Keratinocyte (primary cell): ENCODE data around the gene PSMD6. TPM values are rescaled to one million over a fixed set of nuclear protein-coding genes. Genes with fewer than 3 reads are reported as not detected.

ENCODE experiments used
- DNase-seq: peaks from one replicate; pipeline ENCODE4 v3.0.0-alpha.2; 2011; ENCODE audit warnings: low read depth, missing footprints, low spot score
- FAIRE-seq: peaks from 2 replicates; lab custom pipeline; 2011; peaks lifted over from hg19 to GRCh38; lab: Jason Lieb, UNC
- H2AFZ ChIP-seq: 2 replicates; pipeline ENCODE4 v1.6.0; 2012; ENCODE audit warnings: low read length, control low read depth, inconsistent platforms; ENCODE audit not compliant: control insufficient read depth
- H3K27ac ChIP-seq: 2 replicates; pipeline ENCODE4 v1.5.1; 2011; ENCODE audit warnings: low read length; ENCODE audit not compliant: control insufficient read depth, insufficient read depth
- H3K27me3 ChIP-seq: 3 replicates; pipeline ENCODE4 v1.6.0; 2011; ENCODE audit warnings: low read length; ENCODE audit not compliant: control insufficient read depth, insufficient read depth; ENCODE audit errors: extremely low read depth
- H3K36me3 ChIP-seq, 2 experiments: 2 replicates in 1 of 2; 3 replicates in 1 of 2; pipeline ENCODE4 v1.5.1; 2011; ENCODE audit warnings: low read length in 2 of 2, mild to moderate bottlenecking in 1 of 2; ENCODE audit not compliant: control insufficient read depth in 2 of 2, insufficient read depth in 2 of 2; ENCODE audit errors: extremely low read depth in 1 of 2
- H3K4me1 ChIP-seq: 3 replicates; pipeline ENCODE4 v1.5.1; 2011; ENCODE audit warnings: low read length; ENCODE audit not compliant: control insufficient read depth, insufficient read depth; ENCODE audit errors: extremely low read depth
- H3K4me2 ChIP-seq: 3 replicates; pipeline ENCODE4 v1.6.0; 2011; ENCODE audit warnings: low read depth, low read length; ENCODE audit not compliant: control insufficient read depth, insufficient read depth; ENCODE audit errors: extremely low read depth
- H3K4me3 ChIP-seq, 3 experiments: fragments of 200-600 bp in 1 of 3; sonication (generic) in 1 of 3; 2 replicates in 2 of 3; 3 replicates in 1 of 3; pipeline ENCODE4 v1.5.1; 2011 to 2016; ENCODE audit warnings: low read length in 3 of 3, mild to moderate bottlenecking in 3 of 3, control low read depth in 2 of 3, inconsistent platforms in 1 of 3, low read depth in 1 of 3, mixed read lengths in 1 of 3, mixed run types in 1 of 3, moderate library complexity in 1 of 3; ENCODE audit not compliant: control insufficient read depth in 2 of 3, insufficient read depth in 2 of 3; ENCODE audit errors: extremely low read depth in 1 of 3
- H3K79me2 ChIP-seq: 2 replicates; pipeline ENCODE4 v1.6.0; 2012; ENCODE audit warnings: low read length; ENCODE audit not compliant: control insufficient read depth, insufficient read depth
- H3K9ac ChIP-seq: 3 replicates; pipeline ENCODE4 v1.6.0; 2011; ENCODE audit warnings: low read length; ENCODE audit not compliant: control insufficient read depth, insufficient read depth; ENCODE audit errors: extremely low read depth
- H3K9me1 ChIP-seq: 3 replicates; pipeline ENCODE4 v1.6.0; 2011; ENCODE audit warnings: low read length; ENCODE audit not compliant: control insufficient read depth, insufficient read depth; ENCODE audit errors: extremely low read depth
- H3K9me3 ChIP-seq: 2 replicates; pipeline ENCODE4 v1.5.1; 2012; ENCODE audit warnings: low read depth, low read length; ENCODE audit not compliant: control insufficient read depth
- H4K20me1 ChIP-seq: 3 replicates; pipeline ENCODE4 v1.6.0; 2011; ENCODE audit warnings: low read length; ENCODE audit not compliant: control insufficient read depth, insufficient read depth; ENCODE audit errors: extremely low read depth
- CTCF ChIP-seq, 3 experiments: IDR thresholded peaks in 1 of 3; conservative IDR thresholded peaks in 1 of 3; optimal IDR thresholded peaks in 1 of 3; 2 replicates in 2 of 3; 3 replicates in 1 of 3; pipeline versions ENCODE3 to v1.5.1; 2011; ENCODE audit warnings: low read length in 3 of 3, mild to moderate bottlenecking in 3 of 3, moderate library complexity in 2 of 3, control low read depth in 1 of 3, inconsistent platforms in 1 of 3; ENCODE audit not compliant: insufficient read depth in 2 of 3; ENCODE audit errors: extremely low read depth in 1 of 3
- EZH2 ChIP-seq: IDR thresholded peaks from one replicate; pipeline ENCODE4 v1.6.1; 2012; ENCODE audit warnings: inconsistent platforms, mild to moderate bottlenecking, low read length, moderate library complexity
- dilution Hi-C: fragments of 300-500 bp; cut with MboI; formaldehyde crosslinking; loops from one replicate; pipeline ENCODE4 v1.7.0; 2020; ENCODE audit warnings: low sequenced_read_pairs; ENCODE audit not compliant: extremely low pct_ligation_motif_present
- polyA plus RNA-seq, 5 experiments: library from polyadenylated mRNA; depleted of rRNA in 3 of 5; stranded (reverse) in 3 of 5; stranded (forward) in 1 of 5; unstranded in 1 of 5; fragments of >200 nt; gene quantifications; 1 replicate in 1 of 5; 2 replicates in 3 of 5; 3 replicates in 1 of 5; pipeline versions ENCODE4 v1.2.1 to v1.2.3, GENCODE V29; 2011 to 2012; ENCODE audit warnings: missing spikeins in 2 of 5, low read depth in 1 of 5, low replicate concordance in 1 of 5

The PSMD6 gene
- polyA plus RNA-seq, 1 donor (not counting 4 experiments of a cell fraction or from before 2014, with no cell fraction given): 100 TPM

GRCh38 chr3:64049832-64050231, 26.5 kb upstream of the PSMD6 start:
- Histone ChIP-seq H3K4me2 (no peak overlapping the region), H3K36me3 (no peaks in the 10 kb centered on the region), H3K27me3 (no peaks in the 10 kb centered on the region), H4K20me1 (no peaks in the 10 kb centered on the region), H3K9ac (no peak overlapping the region), H3K27ac (no peak overlapping the region), H3K4me1 (peaks cover 14% of the 10 kb centered on the region), H3K9me3 (no peaks in the 10 kb centered on the region), H3K4me3 (no peak overlapping the region), H3K9me1 (no peaks in the 10 kb centered on the region), H3K79me2 (no peaks in the 10 kb centered on the region), H2AFZ (no peak overlapping the region)
- FAIRE-seq: no peak
- dilution Hi-C loops: no loop called here
- TF ChIP-seq CTCF (optimal IDR thresholded peaks at IDR 0.05 in 1 of 3, IDR thresholded peaks at IDR 0.05 in 1 of 3, conservative IDR thresholded peaks at IDR 0.05 in 1 of 3; ENCODE audit: extremely low read depth in 1 of 3, insufficient read depth in 2 of 3, low read length in 3 of 3): no peak
- TF ChIP-seq EZH2: no peak
- DNase-seq: no peak

GRCh38 chr3:64049136-64049535, 25.8 kb upstream of the PSMD6 start:
- Histone ChIP-seq H4K20me1 (no peaks in the 10 kb centered on the region), H3K4me3 (peak overlapping the region in 1 of 3 experiments; percentile 24), H3K9me1 (no peaks in the 10 kb centered on the region), H3K79me2 (no peaks in the 10 kb centered on the region), H3K9me3 (no peaks in the 10 kb centered on the region), H3K4me1 (peaks cover 14% of the 10 kb centered on the region), H3K27ac (no peak overlapping the region), H3K36me3 (no peaks in the 10 kb centered on the region), H3K9ac (no peak overlapping the region), H2AFZ (no peak overlapping the region), H3K4me2 (peak overlapping the region; percentile 25), H3K27me3 (no peaks in the 10 kb centered on the region)
- DNase-seq: peak; percentile 72
- peak; percentile 61 for FAIRE-seq
- no peak for TF ChIP-seq CTCF (optimal IDR thresholded peaks at IDR 0.05 in 1 of 3, IDR thresholded peaks at IDR 0.05 in 1 of 3, conservative IDR thresholded peaks at IDR 0.05 in 1 of 3; ENCODE audit: extremely low read depth in 1 of 3, insufficient read depth in 2 of 3, low read length in 3 of 3)
- TF ChIP-seq EZH2: no peak
- dilution Hi-C loops: no loop called here
